Measurements from ENCODE around the gene CACNA2D2.

DNA sequence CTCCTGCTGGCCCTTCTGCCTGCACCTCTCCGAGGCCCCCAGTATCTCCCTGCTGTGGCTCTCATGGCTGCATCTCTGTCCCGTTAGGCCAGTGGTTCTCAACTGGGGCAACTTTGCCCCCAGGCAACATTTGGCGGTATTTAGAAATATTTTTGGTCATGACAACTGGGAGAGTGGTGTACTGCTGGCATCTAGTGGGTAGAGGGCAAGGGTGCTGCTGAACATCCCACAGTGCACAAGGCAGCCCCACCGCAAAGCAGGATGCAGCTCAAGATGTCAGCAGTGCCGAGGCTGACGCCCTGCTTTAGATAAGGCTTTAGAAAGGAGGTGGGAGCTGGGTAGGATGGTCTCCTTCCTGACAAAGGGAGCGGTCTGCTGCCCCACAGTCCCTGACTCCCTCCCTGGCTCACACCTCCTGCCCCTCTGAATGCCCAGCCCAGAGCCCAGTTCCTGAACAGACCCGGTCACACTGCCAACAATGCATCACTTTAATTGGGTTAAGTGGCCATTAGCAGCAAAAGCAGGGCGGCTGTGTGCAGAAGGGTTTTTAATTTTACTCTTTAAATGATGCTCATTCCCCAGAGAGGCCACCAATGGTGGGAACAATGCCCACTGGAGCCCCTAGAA, 75.3 kb downstream of the CACNA2D2 start:
- TF ChIP-seq, protein P1, sequence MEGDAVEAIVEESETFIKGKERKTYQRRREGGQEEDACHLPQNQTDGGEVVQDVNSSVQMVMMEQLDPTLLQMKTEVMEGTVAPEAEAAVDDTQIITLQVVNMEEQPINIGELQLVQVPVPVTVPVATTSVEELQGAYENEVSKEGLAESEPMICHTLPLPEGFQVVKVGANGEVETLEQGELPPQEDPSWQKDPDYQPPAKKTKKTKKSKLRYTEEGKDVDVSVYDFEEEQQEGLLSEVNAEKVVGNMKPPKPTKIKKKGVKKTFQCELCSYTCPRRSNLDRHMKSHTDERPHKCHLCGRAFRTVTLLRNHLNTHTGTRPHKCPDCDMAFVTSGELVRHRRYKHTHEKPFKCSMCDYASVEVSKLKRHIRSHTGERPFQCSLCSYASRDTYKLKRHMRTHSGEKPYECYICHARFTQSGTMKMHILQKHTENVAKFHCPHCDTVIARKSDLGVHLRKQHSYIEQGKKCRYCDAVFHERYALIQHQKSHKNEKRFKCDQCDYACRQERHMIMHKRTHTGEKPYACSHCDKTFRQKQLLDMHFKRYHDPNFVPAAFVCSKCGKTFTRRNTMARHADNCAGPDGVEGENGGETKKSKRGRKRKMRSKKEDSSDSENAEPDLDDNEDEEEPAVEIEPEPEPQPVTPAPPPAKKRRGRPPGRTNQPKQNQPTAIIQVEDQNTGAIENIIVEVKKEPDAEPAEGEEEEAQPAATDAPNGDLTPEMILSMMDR (conservative IDR thresholded peaks at IDR 0.05 in 1 of 2, IDR thresholded peaks at IDR 0.05 in 1 of 2; ENCODE audit: low read depth in 1 of 2, low read length in 2 of 2): no peak
- no peak for TF ChIP-seq EZH2 (IDR thresholded peaks at IDR 0.05; ENCODE audit: low read length, missing control alignments)

Data from fibroblast of lung (primary cell).